DOHH2 (cell line): ENCODE measurements around the gene BECN2.

Source experiments
- EZH2phosphoT487 ChIP-seq: fragments of 200-600 bp; sonication (generic); IDR thresholded peaks from 2 replicates; pipeline ENCODE4 v1.6.1; 2017; ENCODE audit warnings: borderline replicate concordance, mild to moderate bottlenecking, antibody characterized with exemption, low read length, moderate library complexity, mixed read lengths
- TF ChIP-seq, protein P1 (sequence below): fragments of 200-600 bp; sonication (generic); IDR thresholded peaks from one replicate; pipeline ENCODE4 v1.5.1; 2014; ENCODE audit warnings: antibody characterized with exemption, mild to moderate bottlenecking, low read depth, low read length; ENCODE audit not compliant: poor library complexity, severe bottlenecking

DNA sequence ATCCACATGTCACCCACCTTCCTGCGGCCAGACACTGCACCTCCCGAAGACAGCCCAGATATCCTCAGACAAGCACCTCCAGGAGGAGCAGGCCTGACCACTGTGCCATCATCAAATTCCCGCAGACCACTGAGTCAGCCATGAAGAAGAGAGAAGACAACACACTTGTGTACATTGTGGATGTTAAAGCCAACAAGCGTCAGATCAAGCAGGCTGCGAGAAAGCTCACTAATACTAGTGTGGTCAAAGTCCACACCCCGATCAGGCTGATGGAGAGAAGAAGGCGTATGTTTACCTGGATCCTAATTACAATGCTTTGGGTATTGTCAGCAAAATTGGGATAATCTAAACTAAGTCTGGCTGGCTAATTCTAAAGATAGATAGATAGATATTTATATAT lies 41.4 kb upstream of the BECN2 start:
- TF ChIP-seq, protein P1, sequence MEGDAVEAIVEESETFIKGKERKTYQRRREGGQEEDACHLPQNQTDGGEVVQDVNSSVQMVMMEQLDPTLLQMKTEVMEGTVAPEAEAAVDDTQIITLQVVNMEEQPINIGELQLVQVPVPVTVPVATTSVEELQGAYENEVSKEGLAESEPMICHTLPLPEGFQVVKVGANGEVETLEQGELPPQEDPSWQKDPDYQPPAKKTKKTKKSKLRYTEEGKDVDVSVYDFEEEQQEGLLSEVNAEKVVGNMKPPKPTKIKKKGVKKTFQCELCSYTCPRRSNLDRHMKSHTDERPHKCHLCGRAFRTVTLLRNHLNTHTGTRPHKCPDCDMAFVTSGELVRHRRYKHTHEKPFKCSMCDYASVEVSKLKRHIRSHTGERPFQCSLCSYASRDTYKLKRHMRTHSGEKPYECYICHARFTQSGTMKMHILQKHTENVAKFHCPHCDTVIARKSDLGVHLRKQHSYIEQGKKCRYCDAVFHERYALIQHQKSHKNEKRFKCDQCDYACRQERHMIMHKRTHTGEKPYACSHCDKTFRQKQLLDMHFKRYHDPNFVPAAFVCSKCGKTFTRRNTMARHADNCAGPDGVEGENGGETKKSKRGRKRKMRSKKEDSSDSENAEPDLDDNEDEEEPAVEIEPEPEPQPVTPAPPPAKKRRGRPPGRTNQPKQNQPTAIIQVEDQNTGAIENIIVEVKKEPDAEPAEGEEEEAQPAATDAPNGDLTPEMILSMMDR: no peak
- TF ChIP-seq EZH2phosphoT487: no peak
